NCI-H510A (cell line): ENCODE measurements around the gene ACP4.

Experiments
- DNase-seq: peaks from one replicate; lab custom pipeline; 2025; lab: John Stamatoyannopoulos, UW

ACP4 gene

DNA sequence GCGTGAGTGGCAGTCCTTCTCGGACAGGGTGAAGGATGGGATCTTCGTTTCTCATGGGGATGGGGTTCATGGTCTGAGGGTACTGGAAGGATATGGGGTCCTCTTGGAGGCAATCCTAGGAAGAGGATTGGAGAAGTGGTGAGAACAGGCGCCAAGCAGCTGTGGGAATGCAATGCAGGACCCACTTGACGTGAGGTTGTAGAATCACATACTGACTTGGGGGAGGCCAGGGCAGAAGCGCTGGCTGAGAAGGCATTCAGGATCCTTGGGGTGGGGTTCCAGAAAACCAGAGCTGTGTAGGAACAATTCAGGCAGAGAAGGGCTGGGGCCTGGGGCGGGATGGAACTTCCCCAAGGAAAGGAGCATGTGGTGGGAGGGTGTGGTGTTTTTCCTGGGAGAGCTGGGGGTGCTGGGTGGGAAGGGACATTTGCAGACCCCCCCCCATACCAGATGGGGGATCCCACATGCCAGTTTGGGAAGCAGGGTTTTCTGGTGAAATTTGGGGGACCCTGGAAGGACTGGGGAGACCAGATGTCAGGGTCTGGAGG is 32.5 kb downstream of the ACP4 start:
- DNase-seq, result no peak

DNA sequence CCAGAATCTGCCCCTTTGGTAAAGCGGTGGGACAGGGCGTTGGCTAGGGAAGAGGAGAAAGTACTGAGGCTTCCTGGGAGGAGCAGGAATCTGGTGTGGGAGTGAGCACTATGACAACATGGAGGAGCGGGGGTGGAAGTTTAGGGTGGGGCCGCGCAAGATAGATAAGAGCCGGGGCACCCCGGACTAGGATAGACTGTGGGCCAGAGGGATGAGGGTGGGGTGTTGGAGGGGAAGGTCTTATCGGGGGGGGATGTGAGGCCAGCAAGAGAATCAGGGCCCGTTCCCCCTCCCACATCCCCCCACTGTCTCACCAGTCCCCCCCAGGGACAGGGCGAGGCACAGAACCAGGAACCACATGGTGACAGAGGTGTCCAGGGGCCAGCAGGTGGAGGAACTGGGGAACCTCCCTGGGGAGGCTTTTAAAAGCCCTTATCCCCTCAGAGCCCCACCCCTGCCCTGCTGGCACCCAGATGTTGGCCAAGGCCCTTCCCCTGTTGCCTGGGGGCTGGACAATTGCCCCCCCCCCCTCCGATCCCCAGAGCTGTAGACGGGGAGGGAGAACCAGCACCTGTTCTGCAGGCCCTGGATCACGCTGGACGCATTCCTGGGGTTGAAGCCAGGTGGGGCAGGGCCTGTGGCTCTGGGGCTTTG is 33.3 kb downstream of the ACP4 start, which contains the start of gene KLK1:
KLK1 (minus strand) TSS at position 399 of the 654 bp plus-strand sequence; CDS start at position 360, 39 bp downstream.
- DNase-seq, result no peak

DNA sequence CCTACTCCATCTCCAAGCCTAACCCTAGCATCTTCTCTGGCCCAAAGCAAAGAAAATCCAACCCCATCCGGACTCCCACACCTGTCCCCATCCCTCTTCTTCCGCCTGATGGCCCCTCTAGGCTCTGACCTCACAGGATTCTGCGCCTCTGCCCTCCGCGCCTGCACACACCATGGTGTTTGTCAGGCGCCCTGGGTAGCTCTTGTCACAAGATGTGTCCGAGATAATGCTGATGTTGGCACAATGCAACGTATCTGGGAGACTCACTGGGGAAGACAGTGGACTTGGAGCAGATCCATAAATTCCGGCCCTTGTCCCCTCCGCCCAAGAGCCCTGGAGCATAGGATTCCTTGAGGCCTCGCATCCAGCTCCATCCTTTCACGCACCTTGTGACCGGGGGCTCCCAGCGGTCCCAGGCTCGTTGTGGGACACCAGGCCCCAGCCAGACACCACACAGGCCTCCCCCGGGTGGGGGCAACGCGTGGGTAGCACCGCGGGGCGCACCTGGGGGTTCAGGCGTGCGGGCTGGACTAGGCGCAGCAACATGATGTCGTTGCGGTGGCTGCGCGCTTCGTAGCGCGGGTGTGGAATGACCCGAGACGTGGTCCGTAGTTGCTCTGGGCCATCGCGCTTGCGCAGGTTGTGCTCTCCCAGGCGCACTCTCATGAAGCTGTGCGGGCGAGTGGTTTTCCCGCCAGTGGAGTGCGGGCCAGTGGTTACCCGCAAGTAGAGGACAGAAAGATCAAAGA is 36.5 kb downstream of the ACP4 start:
- no peak for DNase-seq

DNA sequence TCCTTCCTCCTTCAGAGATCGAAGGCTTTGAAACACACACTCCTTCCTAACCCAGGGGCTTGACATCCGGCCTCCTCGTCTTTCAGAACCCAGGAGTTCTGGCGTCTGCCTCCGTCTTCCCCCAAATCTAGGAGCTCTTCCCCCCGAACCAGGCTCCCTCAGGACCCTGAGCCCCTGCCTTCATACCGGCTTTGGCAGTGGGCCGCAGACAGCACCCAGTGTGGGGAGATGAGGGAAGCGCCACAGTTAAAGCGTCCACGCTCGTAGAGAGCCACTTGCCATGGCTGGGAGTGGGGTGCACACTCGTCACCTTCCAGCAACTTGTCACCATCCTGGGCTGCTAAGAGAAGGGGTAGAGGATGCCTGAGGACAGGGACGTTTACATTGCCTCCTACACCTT is 37.3 kb downstream of the ACP4 start:
- no peak for DNase-seq

DNA sequence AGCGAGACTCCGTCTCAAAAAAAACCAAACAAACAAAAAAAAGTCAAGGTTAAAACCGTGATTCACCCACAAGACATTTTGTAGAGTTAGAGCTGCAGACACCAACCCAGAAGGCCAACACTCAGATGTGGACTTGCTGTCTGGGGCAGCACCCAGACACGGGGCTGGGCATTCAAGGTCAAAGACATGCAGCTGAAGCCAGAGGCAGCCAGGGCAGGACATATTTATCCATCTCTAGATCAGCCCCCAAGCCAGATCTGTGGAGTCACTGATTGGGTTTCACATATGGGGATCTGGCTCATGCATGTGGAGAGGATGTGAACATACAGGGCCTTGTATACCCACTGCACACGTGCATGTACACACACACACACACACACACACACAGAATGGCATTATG is 39.6 kb downstream of the ACP4 start:
- DNase-seq, result no peak

DNA sequence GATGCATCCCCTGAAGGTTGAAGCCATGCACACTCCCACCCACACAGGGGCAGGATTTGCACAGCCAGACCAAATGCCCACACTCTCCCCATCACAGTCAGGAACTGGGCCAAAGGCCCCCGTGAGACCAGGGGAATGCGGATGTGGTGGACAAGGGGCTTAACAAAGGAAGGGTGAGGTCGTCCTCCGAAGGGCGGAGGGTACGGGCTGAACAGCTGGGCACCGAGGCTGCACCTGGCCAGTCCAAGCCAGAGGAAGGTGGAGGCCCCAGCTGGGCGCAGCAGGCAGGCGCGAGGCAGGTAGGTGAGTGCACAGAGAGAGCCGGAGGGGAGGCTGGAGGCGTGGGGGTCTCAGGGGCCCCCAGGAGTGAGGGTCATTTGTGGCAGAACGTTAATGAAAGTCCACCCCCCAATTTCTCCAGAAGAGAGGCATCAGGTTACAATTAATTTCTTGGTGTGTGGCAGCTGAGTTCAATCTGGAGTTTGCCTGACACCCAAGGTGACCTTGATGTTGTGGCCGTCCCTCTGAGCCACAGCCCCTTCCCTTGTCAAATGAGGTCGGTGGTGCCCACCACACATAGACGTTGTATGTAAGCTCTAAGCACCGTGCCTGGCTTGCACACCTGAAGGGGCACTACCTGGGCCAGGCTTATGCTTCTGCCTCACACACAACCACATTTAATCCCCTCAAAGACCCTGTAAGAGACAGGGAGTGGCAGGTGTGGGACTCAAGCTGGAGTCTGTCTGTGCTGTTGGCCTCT is 40.2 kb downstream of the ACP4 start:
- DNase-seq, result no peak

DNA sequence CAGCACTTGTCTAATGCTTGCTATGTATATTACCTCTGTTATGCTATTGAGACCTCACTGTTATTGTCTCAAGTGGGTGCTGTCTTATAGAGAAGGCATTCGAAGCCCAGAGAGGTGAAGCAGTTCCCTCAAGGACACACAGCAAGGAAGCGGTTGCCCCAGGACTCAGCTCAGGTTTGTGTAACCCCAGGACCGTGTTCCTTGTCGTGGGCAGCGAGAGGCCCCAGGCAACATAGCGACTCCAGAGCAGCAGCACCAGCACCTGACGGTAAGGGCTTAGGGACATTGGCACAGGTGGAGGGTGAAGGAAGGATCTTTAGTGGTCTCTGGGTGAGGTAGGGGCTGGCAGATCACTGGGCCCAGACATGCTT is 40.8 kb downstream of the ACP4 start:
- DNase-seq, result no peak

DNA sequence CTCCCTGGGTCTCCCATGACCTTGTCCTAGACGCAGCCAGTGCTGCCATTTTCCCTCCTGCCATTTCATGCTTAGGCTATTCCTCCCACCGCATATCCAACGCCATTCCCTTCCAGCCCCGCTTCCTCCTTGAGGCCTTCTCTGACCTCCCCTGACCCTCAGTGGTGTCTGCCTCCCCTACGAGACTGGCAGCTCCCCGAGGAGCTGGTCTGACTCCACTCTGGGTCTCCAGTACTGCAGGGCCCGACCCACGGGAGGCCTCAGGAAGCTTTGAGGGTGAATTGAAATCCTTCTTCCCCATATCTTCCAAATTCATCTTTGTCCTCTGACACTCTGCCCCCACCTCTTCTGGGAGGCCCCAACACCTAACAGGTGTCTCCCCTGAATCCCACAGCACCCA is 42.5 kb downstream of the ACP4 start:
- no peak for DNase-seq

DNA sequence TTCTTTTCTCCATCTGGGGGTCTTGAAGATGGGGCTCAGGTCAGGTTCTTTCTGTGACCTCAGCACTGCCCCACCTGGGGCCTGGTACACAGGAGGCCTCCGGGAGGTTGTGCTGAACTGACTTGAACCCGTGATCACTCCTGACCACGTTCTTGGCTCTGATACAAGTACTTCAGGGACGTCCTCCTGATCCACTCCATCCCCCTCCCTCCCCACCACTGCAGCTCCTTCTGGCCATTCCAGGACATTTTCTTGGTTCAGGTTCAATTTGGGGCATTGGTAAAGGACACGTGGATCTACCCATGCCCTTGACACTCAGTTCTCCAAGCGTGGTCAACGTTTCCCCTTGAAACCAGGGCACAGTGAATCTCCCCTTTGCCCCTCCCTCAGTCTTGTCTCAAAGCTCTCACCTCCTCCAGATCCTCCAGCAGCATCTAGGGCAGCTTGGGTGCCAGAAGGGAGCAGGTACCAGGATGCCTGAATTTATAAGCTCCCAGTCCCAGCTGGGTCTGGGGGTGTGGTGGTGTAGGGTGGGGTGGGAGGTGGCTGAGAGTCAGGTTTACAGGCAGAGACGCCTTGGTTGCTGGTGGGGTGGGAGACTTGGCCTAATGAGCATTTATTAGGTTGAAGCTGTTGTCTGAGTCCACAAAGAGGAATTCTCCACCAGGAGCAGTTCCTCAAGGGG is 43.0 kb downstream of the ACP4 start, which contains the start of gene KLK15:
KLK15 (minus strand) TSS at position 458 of the 685 bp plus-strand sequence. CDS start 2,082 bp downstream, outside the sequence.
- DNase-seq, result no peak

DNA sequence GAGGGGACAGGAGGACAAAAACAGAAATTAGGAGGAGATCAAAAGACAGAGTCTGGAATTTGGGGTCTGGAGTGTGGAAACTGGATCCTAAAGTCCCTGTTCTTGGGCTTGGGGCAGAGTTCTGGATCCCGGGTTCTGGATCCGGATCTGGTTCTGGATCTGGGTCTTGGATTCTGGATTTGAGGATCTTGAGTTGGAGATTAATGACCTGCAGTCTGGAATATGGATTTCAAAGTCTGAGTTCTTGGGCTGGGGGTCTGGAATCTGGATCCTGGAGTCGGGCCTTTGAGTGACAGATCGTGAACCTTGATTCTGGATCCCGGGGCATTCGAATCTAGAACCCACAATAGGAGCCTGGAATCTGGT is 43.6 kb downstream of the ACP4 start:
- DNase-seq, result no peak

DNA sequence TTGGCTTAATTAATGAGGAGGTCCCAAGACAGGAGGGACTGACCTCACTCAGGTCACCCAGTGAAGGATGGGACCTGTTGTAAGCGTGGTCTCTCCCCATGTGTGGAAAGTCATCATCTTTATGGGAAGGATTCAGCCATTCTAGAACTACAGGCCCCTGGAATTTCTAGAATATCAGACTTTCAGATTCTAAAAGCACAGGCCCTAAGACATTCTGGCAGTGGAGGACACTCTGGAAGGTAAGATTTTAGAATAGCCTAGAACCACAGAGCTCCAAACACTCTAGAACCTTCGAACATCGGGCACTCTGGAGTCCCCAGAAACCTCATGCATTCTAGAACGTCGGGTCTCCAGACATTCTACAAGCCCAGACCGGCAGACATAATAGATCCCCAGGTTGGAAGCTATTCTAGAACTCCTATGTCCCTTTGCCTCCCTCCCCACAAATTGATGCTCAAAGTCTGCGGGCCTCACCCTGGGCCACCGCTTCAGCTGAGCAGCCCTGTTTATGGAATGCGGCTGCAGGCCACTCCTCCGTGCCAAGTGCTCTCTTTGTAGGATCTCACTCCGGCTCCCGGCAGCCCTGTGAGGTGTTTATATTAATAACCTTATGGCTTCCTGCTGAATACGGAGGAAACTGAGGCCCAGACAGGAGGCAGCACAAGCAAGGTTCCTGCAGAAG is 45.0 kb downstream of the ACP4 start:
- no peak for DNase-seq

DNA sequence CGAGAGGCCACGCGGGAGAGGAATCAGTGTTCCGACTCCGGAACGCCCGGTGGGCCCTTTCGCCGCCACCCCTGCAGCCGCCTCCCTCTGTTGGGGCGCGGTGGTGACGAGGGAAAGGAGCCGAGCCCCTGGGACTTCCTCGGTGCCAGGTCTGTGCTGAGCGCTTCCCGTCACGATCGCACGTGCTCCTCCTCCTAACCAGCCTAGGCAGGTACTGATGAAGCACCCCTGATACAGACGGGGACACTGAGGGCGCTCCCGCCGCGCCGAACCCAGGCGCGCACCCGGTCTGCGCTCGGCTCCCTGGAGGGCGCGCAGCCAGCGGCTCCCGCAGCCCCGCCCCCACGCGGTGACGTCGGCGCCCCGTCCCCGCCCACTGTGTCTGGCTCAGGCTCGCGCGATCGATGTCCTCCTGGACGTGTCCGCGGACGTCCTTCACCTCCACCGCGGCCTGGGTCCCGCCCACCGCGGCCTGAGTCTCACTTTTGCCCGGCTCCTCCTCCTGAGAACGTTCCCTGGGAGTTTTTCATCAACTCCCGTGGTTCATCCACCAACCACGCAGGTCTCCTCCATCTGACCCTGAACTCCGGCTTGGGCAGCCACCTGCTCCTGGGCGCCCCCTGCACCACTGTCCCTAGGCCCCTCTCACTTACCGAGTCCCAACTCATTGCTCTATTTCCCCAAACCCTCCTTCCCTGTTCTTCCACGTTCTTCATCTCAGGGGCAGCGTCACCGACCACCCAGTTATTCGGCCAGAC is 45.7 kb downstream of the ACP4 start:
- DNase-seq, result no peak

DNA sequence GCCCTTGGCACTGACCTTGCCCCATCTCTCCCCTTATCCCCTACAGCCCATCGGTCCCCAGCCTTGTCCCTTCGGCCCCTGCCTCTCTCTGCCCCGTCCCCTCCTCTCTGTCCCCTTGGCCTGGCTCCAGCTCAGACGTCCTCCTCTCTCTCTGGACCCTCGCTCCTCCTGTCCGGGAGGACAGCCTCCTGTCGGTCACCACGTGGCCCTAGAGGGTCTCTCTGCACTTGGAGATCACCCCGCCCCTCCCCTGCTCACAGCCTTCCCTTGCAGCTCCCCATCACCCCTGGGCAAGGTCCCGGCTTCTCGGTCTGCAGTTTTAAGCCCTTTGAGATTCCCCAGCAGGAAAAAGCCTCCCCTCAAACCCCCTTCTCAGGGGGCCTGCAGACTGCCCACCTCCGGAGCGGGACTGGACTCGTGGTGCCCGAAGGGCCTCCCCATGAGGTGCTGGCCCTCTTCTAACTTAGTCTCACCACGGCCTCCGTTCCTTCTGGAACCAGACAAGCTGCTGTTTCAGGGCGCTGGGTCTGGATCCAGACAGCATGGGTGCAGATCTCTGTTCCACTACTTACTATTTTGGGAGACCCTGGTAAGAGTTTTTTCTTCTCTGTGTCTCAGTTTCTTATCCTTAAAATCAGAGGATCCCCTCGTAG is 46.5 kb downstream of the ACP4 start:
- DNase-seq, result no peak

DNA sequence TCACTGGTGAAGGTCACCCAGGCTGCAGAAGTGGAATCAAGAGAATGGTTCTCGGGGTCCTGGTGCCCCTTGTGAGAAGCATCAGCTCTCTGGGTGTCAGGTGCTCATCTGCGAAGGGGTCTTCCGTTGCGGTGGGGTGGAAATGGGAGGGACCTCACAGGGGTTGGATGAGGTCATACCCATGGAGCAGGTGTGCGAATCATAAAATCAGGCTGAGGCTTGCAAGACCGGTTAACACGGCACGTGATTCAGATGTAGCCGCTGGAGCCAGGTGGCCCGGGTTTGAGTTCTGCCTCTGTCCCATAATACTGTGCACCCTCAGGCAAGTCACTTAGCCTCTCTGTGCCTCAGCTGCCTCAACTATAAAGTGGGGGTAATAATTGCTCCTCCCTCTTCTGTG is 47.1 kb downstream of the ACP4 start:
- no peak for DNase-seq

DNA sequence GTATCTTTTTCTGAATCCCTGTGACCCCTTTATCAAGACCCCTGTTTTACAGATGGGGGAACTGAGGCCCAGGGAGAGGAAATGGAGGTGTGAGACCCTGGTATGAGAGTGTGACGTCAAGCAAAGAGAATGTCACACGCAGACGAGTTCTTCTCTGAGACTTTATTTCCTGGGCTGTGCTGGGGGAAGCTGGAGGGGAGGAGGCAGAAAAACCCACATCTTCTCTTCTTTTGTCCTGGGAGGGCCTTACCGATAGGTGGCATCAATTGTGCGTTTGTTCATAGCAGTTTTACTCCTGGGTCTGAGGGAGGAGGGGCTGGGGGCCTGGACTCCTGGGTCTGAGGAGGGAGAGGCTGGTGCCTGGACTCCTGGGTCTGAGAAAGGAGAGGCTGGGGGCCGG is 48.0 kb downstream of the ACP4 start:
- no peak for DNase-seq

DNA sequence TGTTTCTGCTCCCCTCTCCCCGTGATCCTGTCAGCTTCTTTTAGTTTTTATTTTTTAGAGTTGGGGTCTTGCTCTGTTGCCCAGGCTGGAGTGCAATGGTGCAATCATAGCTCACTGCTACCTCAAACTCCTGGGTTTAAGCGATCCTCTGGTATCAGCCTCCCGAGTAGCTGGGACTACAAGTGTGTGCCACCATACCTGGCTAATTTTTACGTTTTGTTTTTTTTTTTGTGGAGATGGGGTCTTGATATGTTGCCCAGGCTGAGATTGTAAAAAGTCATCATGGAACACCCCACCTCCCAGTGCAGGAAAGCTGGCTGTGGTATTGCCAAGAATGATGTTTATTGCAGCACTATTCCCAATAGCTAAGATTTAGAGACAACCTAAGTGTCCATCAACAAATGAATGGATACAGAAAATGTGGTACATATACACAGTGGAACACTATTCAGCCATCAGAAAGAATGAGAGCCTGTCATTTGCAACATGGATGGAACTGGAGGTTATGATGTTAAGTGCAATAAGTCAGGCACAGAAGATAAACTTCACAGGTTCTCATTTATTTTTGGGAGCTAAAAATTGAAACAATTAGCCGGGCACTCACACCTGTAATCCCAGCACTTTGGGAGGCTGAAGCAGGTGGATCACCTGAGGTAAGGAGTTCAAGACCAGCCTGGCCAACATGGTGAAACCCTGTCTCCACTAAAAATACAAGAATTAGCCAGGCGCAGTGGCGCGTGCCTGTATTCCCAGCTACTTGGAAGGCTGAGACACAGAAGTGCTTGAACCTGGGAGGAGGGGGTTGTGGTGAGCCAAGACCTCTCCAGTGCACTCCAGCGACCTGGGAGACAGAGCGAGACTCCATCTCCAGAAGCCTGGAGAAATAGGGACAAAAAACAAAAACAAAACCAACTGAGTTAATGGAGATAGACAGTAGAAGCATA is 49.8 kb downstream of the ACP4 start:
- no peak for DNase-seq

DNA sequence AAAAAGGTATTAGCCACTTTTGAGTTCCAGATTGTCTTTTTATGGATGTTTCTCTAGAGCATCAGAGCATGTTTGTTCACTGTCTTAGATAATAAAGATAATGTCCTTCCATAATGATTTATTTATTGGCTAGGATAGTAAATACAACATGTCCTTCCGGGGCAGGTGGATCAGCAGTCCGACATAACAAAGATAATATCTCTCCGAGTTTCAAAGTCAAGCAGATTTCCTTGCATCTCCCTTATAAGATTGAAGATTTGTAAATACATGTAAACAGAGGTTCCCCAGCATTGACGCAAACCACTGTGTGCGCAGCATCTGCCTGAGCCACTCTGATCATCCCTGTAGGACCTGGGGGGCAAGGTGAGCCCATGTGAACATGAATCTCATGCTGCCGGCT is 51.9 kb downstream of the ACP4 start:
- DNase-seq, result no peak

DNA sequence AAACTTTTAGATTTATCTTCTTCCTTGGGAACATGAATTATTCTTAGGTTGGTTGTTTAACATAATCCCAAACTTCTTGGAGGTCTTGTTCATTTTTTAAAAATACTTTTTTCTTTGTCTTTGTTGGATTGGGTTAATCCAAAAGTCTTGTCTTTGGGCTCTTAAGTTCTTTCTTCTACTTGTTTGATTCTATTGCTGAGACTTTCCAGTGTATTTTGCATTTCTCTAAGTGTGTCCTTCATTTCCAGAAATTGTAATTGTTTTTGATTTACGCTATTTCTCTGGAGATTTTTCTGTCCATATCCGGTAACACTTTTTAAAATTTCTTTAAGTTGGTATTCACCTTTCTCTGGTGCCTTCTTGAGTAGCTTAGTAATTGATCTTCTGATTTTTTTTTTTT is 53.0 kb downstream of the ACP4 start:
- no peak for DNase-seq

DNA sequence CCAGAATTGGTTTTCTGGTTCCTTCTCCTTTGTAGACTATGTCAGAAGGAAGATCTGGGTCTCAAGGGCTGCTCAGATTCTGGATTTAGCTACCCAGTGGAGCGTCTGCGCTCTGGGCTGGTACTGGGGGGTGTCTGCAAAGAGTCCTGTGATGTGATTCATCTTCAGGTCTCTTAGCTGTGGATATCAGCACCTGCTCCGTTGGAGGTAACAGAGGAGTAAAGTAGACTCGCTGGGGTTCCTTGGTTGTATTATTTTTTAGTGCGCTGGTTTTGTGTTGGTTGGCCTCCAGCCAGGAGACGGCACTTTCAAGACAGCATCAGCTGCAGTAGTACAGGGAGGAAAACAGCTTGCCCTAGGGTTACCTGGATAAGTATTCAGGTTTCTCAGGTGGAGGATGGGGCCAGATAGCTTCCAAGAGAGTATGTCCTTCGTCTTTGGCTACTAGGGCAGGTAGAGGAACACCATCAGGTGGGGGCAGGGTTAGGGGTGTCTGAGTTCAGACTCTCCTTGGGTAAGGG is 53.5 kb downstream of the ACP4 start:
- DNase-seq, result no peak
